Stimulated activated CD4-positive, alpha-beta T cell treated with anti-CD3 and anti-CD28 coated beads, TNF-alpha, amount 100 ng/mL, for 1 hour (primary cell): ENCODE data around the gene STAG1.
"Not testable (repeated sequence)": the region's sequence is repeated elsewhere in the genome, so short reads cannot be mapped to it uniquely, and the experiment has no call there.

ENCODE experiments used
- DNase-seq, 3 donors: peaks; one replicate each; pipeline ENCODE4 v3.0.0-alpha.2; 2020; ENCODE audit warnings: low read depth in 3 of 3, low spot score in 1 of 3

Gene STAG1

DNA sequence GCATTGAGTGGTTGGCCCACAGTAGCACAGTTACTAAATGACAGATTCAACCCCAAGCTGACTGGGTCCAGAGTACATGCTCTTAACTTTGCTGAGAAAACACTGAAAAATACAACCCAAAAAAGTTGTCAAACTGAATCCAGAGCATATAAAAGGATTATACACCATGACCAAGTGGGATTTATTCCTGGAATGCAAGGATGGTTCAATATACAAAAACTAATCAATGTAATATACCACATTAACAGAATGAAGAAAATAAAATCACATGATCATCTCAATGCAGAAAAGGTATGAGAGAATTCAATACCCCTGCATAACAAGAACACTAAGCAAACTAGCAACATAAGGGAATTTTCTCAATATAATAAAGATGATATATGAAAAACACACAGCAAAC is 98.5 kb downstream of the STAG1 start:
- no peak for DNase-seq

DNA sequence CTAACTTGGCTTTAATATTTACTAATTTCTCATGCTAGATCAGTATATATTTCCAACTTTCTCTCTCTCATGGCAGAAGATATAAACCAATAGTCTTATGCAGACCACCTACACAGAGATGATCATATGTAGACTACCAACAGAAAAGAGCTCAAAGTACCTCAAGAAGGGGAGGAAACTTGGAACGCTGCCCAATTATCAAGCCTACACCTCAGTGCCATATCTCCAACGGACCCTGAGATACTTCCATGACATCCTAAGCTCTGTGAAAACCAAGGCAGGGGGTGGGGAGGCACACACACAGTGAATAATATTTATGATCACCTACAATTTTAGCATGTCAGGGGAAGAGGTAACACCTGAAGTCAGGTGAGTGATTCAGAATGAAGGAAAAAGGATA is 100.6 kb downstream of the STAG1 start:
- no peak for DNase-seq

DNA sequence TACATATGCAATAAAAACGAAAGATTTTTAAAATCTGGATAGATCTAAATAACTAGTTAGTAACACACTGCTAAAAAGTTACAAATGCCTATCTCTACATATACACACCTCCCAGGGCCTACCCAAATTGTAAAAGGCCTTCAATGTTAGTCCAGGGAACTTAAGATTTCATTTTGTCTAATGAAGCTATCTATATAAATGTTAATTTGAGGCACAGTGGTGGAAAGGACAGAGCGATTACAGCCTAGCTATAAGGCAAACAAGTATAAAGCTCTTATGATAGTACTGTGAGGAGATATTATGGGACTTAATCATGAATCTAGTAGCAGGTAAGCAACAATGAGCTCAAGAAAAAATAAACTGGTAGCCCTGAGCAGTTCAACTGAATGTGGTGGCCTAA is 101.7 kb downstream of the STAG1 start:
- DNase-seq: no peak

DNA sequence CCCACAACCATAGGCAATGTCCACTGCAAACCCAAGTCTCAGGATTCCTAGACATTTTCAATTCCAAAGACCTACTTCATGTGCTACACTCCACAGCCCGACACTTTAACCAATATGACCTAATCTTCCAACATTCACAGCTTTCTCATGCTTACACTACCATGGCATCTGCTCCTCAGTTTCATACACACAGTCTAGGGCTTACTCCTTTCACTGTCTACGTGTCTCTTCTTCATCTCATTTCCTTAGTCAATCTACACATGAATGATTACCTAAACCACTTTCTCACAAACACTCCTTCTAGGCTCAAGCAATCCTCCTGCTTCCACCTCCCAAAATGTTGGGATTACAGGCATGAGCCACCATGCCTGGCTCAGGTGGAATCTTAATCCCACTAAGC is 106.3 kb downstream of the STAG1 start:
- DNase-seq: no peak

DNA sequence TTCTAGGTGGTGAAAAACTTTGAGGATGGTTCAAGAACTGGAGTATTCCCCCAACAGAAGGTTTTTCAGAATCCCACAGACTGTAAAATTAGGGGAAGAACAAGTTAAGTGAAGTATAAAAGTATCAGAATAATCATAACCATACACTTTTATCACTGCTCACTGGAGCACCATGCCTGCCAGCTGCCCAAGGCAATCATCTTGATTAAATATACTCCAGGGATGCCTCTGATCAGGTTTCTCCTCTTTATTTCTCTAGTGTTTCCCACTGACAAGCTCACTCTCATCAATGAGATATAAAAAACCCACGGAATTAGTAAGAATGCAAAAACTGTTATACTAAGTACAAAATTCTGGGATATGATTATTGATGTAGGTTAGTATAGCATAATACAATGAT is 108.0 kb downstream of the STAG1 start:
- no peak for DNase-seq

DNA sequence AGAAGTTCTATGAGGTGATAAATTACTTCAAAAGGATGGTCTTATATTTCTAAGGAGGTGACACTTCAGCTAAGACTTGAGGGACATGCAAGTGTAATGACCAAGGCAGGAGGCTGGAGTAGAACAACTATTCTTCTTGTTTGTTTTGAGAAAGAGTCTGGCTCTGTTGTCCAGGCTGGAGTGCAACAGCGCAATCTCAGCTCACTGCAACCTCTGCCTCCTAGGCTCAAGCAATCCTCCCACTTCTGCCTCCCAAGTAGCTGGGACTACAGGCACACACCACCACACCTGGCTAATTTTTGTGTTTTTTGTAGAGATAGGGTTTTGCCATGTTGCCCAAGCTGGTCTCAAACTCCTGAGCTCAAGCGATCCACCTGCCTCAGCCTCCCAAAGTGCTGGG is 108.8 kb downstream of the STAG1 start:
- DNase-seq: not testable (repeated sequence)

GRCh38 chr3:136642711-136643110 is 109.5 kb downstream of the STAG1 start:
- DNase-seq: no peak

- no peak for DNase-seq
Measured at GRCh38 chr3:136639069-136639468, 113.1 kb downstream of the STAG1 start.

DNA sequence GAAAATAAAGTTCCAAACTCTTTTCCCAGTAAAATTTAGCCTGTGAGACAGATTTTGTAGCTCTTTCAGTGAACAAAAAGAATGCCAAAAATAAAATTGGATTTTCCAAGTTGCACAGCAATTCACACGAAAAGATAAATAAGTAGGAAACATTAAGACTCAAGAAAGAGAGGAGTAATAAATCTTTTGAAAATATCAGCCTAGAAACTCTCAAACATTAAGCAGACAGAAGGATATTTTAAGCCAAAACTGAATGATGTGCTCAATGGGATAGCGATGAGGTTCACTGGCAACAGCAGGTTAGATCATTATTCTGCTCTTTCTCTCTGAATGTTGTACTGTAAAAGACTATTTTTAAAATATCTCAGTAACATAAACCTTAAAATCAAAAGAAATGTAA is 115.0 kb downstream of the STAG1 start:
- no peak for DNase-seq

DNA sequence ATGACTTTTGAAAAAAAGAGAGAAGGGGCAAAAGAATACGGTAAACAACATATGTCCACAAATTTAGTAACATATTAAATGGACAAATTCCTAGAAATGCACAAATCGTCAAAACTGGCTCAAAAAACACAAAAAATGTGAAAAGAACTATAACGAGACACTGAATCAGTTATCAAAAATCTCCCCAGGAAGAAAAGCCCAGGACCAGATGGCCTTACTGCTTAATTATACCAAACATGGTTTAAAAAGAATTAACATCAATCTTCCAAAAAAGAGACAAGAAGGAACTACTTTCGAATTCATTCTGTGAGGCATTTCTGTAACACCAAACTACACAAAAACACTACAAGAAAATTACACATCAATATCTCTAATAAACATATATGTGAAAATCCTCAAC is 117.4 kb downstream of the STAG1 start:
- no peak for DNase-seq

GRCh38 chr3:136632625-136633081 is 119.5 kb downstream of the STAG1 start:
- DNase-seq: no peak

DNA sequence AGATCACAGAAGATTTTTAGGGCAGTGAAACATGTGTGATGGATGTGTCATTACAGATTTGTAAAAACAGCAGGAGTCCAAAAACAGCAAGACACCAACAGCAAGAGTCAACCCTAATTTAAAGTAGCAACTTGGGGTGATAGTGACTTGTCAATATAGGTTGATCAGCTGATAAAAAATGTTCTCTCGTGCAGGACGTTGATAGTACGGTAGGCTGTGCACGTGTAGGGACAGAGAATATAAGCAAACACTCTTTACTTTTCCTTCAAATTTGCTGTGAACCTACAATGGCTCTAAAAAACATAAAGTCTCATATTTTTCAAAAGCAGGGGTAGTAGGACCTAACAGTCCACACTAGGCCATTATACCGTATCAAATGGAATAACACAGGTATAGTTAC is 120.8 kb downstream of the STAG1 start:
- DNase-seq: no peak

DNA sequence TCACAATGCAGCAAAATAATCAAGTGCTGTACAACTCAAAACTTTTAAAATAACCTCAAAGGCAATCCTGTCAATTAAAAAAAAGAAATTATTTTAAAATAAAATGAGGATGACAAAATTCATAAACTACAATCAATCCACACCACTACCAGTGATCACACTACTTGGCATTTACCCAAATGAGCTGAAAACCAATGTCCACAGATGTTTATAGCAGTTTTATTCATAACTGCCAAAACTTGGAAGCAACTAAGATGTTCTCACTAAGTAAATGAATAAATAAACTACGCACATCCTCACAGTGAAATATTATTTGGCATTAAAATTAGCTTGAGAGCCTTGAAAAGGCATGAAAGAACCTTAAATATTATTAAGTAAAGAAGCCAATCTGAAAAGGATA is 121.3 kb downstream of the STAG1 start:
- no peak for DNase-seq

- DNase-seq: no peak
Measured at GRCh38 chr3:136626493-136626892, 125.7 kb downstream of the STAG1 start.

- DNase-seq: no peak
Measured at GRCh38 chr3:136624894-136625815, 127.0 kb downstream of the STAG1 start.

DNA sequence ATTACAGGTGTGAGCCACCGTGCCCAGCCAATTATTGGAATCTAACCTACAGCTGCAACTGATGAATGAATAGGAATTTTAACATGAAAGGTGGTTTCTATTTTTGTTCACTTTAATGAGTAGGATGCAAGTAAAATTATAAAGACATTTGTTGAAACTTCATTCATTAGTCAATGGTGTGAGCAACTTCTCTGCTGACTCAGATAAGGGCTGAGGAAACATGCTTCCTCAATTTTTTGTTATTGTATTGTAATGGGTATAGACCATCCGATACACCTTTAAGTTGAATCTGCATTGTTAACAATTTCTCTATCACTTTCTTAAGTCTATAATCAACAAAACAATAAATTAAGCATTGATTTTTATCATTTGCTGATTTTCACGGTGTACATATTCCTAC is 127.8 kb downstream of the STAG1 start:
- no peak for DNase-seq

DNA sequence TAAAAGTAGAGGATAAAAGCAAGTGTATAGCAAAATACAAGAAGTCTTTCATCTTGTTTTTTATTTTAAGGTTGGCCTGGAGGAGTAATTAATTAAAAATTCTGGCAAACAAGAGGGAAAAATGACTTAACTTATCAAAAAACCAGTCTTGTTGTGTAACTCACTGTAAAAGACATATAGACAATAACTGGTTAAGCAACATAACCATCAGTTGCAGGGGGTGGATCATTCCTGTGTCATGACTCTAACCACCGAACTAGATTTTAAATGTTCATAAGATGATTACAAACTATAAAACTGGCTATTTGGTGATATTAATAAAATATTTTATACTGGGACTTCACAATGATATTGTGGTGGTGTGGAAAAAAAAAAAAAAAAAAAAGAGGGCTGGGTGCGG is 130.6 kb downstream of the STAG1 start:
- no peak for DNase-seq

- no peak for DNase-seq
Measured at GRCh38 chr3:136620436-136620835, 131.7 kb downstream of the STAG1 start.

GRCh38 chr3:136617969-136618525 is 134.1 kb downstream of the STAG1 start:
- DNase-seq: not testable (repeated sequence)

DNA sequence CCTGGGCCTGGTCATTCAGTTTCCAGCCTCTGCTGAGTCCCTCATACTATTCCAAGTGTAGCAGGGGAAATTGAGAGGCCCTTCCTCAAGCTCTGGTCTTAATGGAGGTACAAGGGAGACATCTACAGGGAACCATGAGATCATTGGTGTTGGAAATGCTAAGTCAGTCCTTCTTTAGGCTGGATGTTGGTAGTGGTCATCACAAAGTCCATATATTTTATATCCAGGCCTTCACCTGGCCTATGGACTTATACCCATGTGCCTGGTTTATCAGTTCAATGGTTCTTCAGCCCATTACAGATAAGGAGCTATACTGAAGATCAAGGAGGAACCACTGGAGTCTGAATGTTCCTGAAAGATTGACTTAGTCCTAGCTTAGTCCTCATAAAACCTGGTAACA is 135.0 kb downstream of the STAG1 start:
- no peak for DNase-seq

- DNase-seq: no peak
Measured at GRCh38 chr3:136612512-136612911, 139.7 kb downstream of the STAG1 start.

DNA sequence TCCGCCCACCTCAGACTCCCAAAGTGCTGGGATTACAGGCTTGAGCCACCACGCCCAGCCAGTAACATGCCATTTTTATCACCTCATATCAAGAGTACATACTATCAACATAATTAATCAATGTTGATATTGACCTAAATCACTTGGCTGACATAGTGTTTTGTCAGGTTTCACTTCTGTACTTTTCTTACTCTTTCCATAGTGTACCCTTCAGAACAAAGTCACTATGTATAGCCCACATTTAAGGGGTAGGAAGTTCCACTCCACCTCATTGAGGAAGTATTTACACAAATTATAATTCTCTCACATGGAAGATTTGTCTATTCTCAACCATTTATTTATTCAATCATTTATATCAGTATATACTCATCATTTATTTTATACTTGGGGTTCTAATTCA is 145.2 kb downstream of the STAG1 start:
- no peak for DNase-seq

GRCh38 chr3:136606216-136606615 is 146.0 kb downstream of the STAG1 start:
- not testable (repeated sequence) for DNase-seq
